Urinary bladder (tissue), 4 donors: ENCODE results near the gene CTNND1. TPM values are rescaled to one million over a fixed set of nuclear protein-coding genes. Genes with fewer than 3 reads are reported as not detected.
A peak's percentile ranks its signal among the peaks of the same experiment; 100 is the strongest.

Source experiments
- DNase-seq: peaks from one replicate; pipeline ENCODE4 v3.0.0-alpha.2; 2015; ENCODE audit errors: extremely low spot score
- H3K27ac ChIP-seq: one replicate; pipeline ENCODE4 v1.5.1; 2013; ENCODE audit warnings: low read depth, mild to moderate bottlenecking, moderate library complexity
- H3K36me3 ChIP-seq: one replicate; pipeline ENCODE4 v1.6.1; 2013; ENCODE audit warnings: mild to moderate bottlenecking, moderate library complexity; ENCODE audit not compliant: insufficient read depth
- H3K4me1 ChIP-seq: one replicate; pipeline ENCODE4 v1.6.1; 2013; ENCODE audit warnings: mild to moderate bottlenecking, moderate library complexity; ENCODE audit not compliant: insufficient read depth
- H3K4me3 ChIP-seq: one replicate; pipeline ENCODE4 v1.5.1; 2013; ENCODE audit warnings: low read depth, low read length
- WGBS: extraction: QIAGEN DNeasy Blood & Tissue Kit; methylation state at CpG from one replicate; pipeline ENCODE4 v1.1.7; 2013; 5-methylcytosine and 5-hydroxymethylcytosine counted together
- polyA plus RNA-seq: library from polyadenylated mRNA; stranded (reverse); fragments of 200-250 nt; gene quantifications from one replicate; pipeline ENCODE4 v1.2.3, GENCODE V29; 2013
- total RNA-seq: library from RNA; depleted of rRNA; stranded (reverse); fragments of >200 nt; gene quantifications from one replicate; pipeline ENCODE4 v1.2.3, GENCODE V29; 2014
- donor health status: healthy with polysubstance abuse.
- donor health status: healthy.

Gene CTNND1
- total and polyA plus RNA-seq, 2 donors: 72.8 to 176 TPM

DNA sequence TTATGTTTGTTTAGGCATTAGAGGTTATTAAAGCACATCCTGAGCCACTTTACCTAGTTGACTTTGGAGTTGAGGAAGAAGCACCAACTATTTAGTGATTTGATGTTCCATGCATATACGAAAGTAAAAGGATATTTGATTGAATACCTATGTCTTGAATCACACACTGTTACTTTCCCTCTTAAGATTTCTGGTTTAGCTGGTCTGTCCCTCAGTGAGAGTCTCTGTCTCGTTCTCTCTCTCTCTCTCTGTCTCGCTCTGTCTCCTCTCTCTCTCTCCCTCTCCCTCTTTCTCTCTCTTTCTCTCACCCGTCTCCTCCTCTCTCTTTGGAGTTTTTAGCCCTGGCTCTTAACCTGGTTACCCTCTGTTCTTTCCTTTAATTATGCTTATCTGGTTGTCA is 11.0 kb downstream of the CTNND1 start:
- Histone ChIP-seq H3K4me1 (peaks cover 2% of the 10 kb centered on the region), H3K4me3 (no peak overlapping the region), H3K36me3 (peaks cover 1% of the 10 kb centered on the region), H3K27ac (no peak overlapping the region)
- WGBS: 61% methylated on average over 4 of the region's 4 CpGs
- no peak for DNase-seq

DNA sequence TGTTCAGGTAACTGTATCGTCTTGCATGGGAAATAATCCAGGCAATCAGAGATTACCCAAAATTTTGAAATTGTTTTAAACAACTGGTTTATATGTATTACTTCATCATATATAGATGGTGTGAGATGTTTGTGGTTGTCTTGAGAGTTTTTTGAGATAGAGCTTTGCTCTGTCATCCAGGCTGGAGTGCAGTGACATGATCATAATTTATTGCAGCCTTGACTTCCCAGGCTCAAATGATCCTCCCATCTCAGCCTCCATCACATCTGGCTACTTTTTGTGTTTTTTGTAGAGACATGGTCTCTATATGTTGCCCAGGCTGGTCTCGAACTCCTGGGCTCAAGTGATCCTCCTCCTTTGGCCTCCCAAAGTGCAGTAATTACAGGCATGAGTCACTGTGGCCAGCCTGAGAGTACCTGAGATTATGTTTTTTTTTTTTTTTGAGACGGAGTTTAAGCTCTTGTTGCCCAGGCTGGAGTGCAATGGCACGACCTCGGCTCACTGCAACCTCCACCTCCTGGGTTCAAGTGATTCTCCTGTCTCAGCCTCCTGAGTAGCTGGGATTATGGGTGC is 11.5 kb downstream of the CTNND1 start:
- no peak for DNase-seq
- H3K27ac ChIP-seq: no peak overlapping the region
- peaks cover 1% of the 10 kb centered on the region for H3K36me3 ChIP-seq
- H3K4me1 ChIP-seq: peaks cover 2% of the 10 kb centered on the region
- H3K4me3 ChIP-seq: no peak overlapping the region
- WGBS: 82% methylated on average over 5 of the region's 5 CpGs

DNA sequence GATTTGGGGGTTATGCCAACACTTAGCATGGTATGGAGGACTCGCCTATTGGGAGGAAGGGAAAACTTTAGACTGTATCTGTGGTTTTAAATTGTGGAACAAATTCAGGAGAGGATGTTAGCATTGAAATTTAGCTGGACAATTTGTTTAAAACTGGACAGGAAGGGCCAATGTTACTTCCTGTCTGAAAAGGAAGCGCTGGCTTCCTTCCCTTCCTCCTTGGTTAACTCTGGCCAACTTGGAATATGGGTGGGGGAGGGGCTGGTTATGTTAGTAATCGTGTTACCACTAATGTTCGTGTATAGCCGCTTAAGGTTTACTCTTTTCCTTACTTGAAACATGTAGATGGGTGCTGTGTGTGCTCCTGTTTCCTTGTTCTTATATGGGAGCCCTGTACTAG is 13.9 kb downstream of the CTNND1 start:
- peaks cover 2% of the 10 kb centered on the region for H3K36me3 ChIP-seq
- DNase-seq: no peak
- H3K27ac ChIP-seq: no peak overlapping the region
- peaks cover 2% of the 10 kb centered on the region for H3K4me1 ChIP-seq
- no peak overlapping the region for H3K4me3 ChIP-seq
- WGBS: 47% methylated on average over 5 of the region's 5 CpGs

DNA sequence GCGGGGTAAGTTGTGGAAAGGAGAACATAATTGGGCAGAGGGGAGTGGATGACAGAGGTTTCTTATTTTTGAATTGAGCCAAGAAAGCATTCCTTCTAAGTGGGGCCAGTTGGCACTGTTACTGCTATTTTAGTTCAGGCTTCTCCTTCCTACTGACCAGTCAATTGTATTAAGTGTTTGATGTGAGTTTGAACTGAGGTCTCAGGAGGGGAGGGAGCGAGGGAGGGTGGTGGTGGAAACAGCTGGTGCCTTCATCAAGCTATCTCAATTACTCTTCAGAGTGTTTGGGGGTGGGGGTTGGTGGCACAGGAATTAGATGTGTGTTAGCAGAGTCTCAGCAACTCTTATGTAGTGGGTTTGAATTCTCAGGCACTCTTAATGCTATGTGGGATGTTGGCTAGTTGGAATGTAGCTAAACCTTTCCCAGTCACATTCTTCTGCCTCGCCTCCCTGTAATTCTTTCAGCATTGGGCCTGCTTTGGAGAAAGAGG is 14.5 kb downstream of the CTNND1 start:
- WGBS: 52% methylated on average over 3 of the region's 3 CpGs
- H3K4me1 ChIP-seq: peaks cover 2% of the 10 kb centered on the region
- no peak overlapping the region for H3K4me3 ChIP-seq
- DNase-seq: no peak
- peaks cover 3% of the 10 kb centered on the region for H3K36me3 ChIP-seq
- H3K27ac ChIP-seq: peak overlapping the region; percentile 71

DNA sequence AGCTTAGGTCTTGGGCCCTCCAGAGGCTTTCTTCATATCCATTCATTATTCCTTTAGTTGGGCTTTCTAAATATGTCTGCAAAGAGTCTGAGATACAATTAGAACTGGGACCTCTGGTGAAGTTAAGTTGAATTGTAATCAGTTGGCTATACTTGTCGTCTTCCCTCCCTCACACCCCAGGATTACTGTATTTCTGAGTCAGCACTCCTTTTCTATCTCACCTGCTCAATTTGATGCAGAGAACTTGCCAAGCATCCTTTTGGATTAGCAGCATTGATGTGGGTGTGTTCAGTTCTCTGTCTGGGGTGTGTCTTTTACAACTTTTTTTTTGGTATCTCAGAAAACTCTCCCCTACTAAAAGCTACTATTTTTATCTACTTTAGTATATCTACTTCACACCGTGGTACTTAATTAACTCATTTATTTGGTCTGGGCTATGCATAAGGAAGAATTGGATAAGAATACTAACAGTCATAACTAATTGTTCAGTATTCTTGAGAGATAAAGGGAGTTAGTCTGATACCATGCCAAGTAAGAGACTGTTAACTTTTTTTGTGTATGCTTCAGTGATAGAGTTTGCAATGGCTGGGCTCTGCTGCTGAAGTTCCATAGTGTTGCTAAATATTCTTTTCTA is 15.1 kb downstream of the CTNND1 start:
- no peak overlapping the region for H3K4me3 ChIP-seq
- WGBS: 18% methylated on average over 2 of the region's 2 CpGs
- peaks cover 3% of the 10 kb centered on the region for H3K36me3 ChIP-seq
- no peak for DNase-seq
- H3K27ac ChIP-seq: peak overlapping the region; percentile 19
- peaks cover 5% of the 10 kb centered on the region for H3K4me1 ChIP-seq

DNA sequence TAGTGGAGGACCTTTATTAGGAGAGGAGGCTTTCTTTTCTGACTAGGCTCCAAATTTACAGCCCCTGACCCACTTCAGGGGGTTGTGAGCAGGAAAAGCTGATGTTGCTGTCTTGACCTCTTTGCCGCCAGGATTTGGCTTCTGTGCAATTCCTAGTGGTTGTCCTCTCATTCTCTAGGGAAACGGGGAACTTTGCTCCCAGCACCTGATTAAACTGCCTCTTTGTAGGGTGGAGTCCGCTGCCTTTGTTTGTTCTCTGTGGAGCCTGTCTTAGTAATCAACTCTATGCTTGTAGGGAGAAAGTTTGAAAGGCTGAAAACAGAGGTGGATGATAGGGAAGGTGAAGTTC is 16.3 kb downstream of the CTNND1 start:
- Histone ChIP-seq H3K4me3 (no peak overlapping the region), H3K4me1 (peaks cover 6% of the 10 kb centered on the region), H3K27ac (peak overlapping the region; percentile 88), H3K36me3 (peaks cover 3% of the 10 kb centered on the region)
- 16% methylated on average over 3 of the region's 3 CpGs for WGBS
- no peak for DNase-seq

DNA sequence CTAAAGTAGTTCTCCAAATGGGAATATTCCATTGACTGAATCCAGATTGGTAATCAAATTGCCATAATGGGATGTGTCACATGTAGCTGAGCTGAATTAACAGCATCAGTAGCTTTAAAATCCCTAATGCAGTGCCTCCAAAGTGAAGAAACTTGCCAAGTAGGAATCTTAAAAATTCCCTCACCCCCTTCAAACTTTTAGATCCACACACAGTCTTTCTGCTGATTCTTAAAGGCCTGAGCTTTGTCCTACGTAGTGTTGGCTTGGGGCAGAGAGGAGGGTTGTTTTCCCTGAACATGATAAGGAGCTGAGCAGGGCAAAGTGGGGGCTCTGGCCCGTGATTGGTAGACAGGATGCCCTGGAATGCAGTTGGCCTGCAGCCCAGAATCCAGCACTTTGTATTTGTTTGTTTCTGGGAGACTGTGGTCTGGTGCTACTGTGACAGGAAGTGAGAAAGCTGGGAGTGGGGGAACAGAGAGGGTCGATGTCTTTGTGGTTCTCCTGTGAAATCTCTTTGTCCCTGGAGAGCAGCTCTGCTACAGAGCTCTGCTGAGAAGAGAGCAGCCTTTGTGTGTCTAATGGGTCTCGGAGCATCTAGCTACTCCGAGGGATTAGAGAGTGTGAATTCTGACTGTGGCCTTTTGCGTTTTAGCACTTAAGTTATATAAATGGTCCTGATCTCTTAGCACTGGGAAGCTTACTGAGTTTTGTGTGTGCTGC is 16.9 kb downstream of the CTNND1 start:
- Histone ChIP-seq H3K4me3 (no peak overlapping the region), H3K27ac (peak overlapping the region; percentile 88), H3K4me1 (peaks cover 6% of the 10 kb centered on the region), H3K36me3 (peaks cover 3% of the 10 kb centered on the region)
- DNase-seq: peak; percentile 93
- WGBS: 3% methylated on average over 6 of the region's 6 CpGs

DNA sequence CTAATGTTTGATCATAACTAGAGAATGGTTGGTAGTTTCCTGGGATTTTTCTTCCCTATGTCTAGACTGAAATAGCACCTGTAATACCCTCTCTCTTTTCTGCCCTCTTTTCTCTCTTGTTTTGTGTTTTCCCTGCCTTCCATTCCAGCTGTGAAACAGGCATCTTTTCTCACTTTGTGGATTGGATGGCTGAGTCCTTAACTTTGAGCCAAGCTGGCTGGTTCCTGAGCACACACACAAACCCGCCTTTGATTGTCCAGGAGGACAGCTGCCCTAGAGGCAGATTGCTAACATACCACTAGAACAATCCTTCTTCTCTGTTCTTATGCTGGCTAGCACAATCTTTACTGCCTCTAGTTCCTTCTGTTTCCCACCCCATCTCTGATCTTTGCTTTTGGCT is 17.7 kb downstream of the CTNND1 start:
- peak overlapping the region; percentile 70 for H3K27ac ChIP-seq
- no peak overlapping the region for H3K4me3 ChIP-seq
- peaks cover 1% of the 10 kb centered on the region for H3K36me3 ChIP-seq
- no peak for DNase-seq
- 9% methylated on average over 1 of the region's 1 CpG for WGBS
- peaks cover 6% of the 10 kb centered on the region for H3K4me1 ChIP-seq

DNA sequence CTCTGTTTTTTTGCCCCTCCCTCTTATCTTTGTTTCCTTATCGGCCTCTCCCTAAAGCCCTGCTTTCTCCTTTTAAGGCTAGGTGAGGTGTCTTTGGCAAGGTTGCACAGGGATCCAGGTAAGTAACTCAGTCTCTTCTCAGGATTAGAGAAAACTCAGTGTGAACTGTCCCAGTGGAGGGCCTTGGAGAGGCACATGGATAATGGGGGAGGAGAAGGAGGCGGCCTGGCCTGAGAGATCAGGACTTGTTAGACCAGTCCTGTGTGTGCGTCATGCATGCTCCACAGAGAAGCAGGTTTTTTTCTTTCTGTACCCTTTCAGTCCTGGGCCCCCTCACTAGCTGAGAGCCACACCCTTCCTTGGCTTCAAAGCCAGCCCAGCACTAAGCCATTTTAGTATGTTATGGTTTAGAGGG is 19.9 kb downstream of the CTNND1 start:
- Histone ChIP-seq H3K27ac (peak overlapping the region; percentile 73), H3K4me3 (no peak overlapping the region), H3K36me3 (peaks cover 1% of the 10 kb centered on the region), H3K4me1 (peaks cover 6% of the 10 kb centered on the region)
- 46% methylated on average over 3 of the region's 3 CpGs for WGBS
- no peak for DNase-seq

DNA sequence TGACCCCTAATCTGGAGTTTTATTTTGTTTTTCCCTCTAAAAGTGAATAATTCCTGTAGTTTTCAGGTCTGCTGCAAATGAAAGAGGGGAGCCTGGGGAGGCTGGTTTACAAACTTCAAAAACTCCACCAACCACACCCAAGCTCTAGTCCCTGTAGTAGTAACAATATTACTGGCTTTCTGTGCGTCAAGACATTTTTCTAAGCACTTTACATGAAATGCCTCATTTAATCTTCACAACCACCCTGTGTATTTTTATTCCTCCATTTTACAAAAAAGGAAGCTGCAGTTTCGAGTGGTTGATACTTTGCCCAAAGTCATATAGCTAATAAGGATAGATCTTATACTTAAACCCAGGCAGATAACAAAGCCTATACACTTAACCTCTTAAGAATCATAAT is 23.5 kb downstream of the CTNND1 start:
- Histone ChIP-seq H3K4me1 (peaks cover 5% of the 10 kb centered on the region), H3K4me3 (no peak overlapping the region), H3K27ac (no peak overlapping the region), H3K36me3 (peaks cover 3% of the 10 kb centered on the region)
- DNase-seq: no peak
- WGBS: 71% methylated on average over 2 of the region's 2 CpGs

DNA sequence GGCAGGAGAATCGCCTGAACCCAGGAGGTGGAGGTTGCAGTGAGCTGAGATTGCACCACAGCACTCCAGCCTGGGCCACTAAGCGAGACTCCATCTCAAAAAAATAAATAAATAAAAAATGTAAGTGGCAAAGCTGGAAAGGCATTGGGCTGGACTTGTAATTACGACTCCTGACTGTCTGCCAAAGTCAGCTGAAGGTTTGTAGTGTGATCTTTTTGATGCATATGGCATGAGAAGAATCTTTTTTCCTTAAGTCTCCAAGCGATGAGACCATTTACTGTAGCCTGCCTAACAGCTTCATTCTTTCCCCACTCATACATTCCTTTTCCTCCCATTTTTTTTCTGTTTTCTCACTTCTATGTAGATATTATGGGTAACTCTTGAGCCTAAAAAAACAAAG is 24.8 kb downstream of the CTNND1 start:
- no peak for DNase-seq
- Histone ChIP-seq H3K4me1 (peaks cover 5% of the 10 kb centered on the region), H3K27ac (peak overlapping the region; percentile 70), H3K36me3 (peaks cover 2% of the 10 kb centered on the region), H3K4me3 (no peak overlapping the region)
- WGBS: 56% methylated on average over 4 of the region's 4 CpGs

DNA sequence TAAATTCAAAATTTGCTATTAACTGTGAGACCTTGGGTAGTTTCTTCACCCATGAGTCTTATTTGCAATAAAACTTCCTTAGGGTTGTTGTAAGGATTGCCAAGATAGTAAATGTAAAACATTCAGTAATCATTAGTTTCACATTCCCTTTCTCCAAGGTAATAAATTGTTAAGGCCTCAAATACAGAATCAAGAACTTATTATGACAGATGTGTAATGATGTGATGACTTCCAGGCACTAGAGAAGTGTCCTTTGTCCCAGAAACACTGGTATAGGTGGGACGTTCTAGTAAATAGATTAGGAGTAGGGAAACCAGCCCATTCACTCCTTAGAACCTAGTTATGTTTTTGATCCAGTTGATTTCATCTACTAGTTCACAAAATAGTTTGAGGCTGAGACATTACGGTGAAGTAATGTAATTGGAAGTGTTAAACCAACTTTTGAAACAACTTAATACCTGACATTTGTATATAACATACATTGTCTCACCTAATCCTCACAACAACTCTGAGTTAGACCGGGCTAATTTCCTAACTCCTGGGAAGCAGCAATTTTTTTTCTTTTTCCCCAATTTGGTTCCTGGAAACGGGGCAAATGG is 25.5 kb downstream of the CTNND1 start:
- H3K27ac ChIP-seq: peak overlapping the region; percentile 84
- no peak overlapping the region for H3K4me3 ChIP-seq
- DNase-seq: no peak
- 75% methylated on average over 4 of the region's 4 CpGs for WGBS
- H3K36me3 ChIP-seq: peaks cover 2% of the 10 kb centered on the region
- peaks cover 5% of the 10 kb centered on the region for H3K4me1 ChIP-seq

DNA sequence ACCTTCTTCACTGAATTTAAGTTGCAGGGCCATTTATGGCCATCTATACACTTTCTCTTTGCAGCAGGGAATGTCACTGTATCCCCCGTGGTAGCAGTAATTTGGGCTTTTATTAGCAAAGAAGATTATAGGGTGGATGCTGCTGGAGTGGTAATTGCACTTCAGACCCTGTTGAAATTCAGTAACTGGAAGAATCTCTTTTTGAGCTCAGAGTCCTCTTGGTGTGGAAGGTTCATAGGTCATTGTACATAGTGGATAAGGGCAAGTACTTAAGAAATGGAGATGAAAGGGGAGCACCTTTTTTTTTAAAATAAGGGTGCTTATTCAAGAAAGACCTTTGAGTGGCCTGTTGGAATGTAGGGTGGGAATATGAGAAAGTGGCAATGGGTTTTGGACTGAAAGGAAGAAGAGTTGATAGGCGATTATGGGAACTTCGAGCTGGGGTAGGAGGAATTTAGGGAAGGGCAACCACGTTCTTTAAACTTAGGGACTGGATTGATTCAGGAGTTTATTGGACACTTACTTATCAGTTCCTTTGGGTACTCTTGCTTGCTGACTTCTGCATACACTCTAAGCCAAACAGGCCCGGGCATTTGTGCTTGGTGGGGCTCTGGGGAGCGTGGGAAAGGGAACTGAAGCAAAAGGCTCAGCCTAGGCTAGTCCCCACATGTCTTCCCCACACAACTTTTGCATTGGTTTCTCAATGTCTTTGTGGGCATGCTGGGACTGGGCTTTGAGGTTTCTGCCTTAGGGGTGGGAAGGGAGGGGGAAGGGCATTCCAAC is 26.5 kb downstream of the CTNND1 start:
- DNase-seq: no peak
- WGBS: 50% methylated on average over 6 of the region's 6 CpGs
- Histone ChIP-seq H3K27ac (peak overlapping the region; percentile 57), H3K36me3 (peaks cover 2% of the 10 kb centered on the region), H3K4me1 (peaks cover 5% of the 10 kb centered on the region), H3K4me3 (no peak overlapping the region)
